Activated CD4-positive, alpha-beta memory T cell treated with anti-CD3 and anti-CD28 coated beads for 36 hours (primary cell): ENCODE data around the gene PDSS1. TPM values are rescaled to one million over a fixed set of nuclear protein-coding genes. Genes with fewer than 3 reads are reported as not detected.
"Not testable (repeated sequence)": the region's sequence is repeated elsewhere in the genome, so short reads cannot be mapped to it uniquely, and the experiment has no call there.

Source experiments
- CTCF ChIA-PET: fragments of 350-600 bp; sonication (Branson Sonifier 250); formaldehyde crosslinking; loops from one replicate; lab custom pipeline; 2021; ENCODE audit warnings: antibody characterized with exemption, inconsistent platforms; lab: Charles Lee
- POLR2A ChIA-PET: fragments of 350-600 bp; sonication (Branson Sonifier 250); formaldehyde crosslinking; loops from one replicate; lab custom pipeline; 2021; ENCODE audit warnings: antibody characterized with exemption; lab: Charles Lee
- DNase-seq: peaks from one replicate; pipeline ENCODE4 v3.0.0-alpha.2; 2020
- H3K27ac Mint-ChIP-seq: one replicate; pipeline ENCODE4 v1.8.0; 2021; ENCODE audit warnings: mixed read lengths
- H3K27me3 Mint-ChIP-seq: one replicate; pipeline ENCODE4 v1.8.0; 2021; ENCODE audit warnings: mixed read lengths
- H3K36me3 Mint-ChIP-seq: one replicate; pipeline ENCODE4 v1.8.0; 2021; ENCODE audit warnings: mixed read lengths
- H3K4me1 Mint-ChIP-seq: one replicate; pipeline ENCODE4 v1.8.0; 2021; ENCODE audit warnings: low read depth, mixed read lengths
- H3K4me3 Mint-ChIP-seq: one replicate; pipeline ENCODE4 v1.8.0; 2021; ENCODE audit warnings: mild to moderate bottlenecking, mixed read lengths
- H3K9me3 Mint-ChIP-seq: one replicate; pipeline ENCODE4 v1.8.0; 2021; ENCODE audit warnings: mixed read lengths
- intact Hi-C: fragments of 100-400 bp; cut with micrococcal nuclease; formaldehyde crosslinking; loops from one replicate; pipeline ENCODE4 v1.15.1; 2023
- total RNA-seq, 2 experiments: library from RNA; stranded (reverse); gene quantifications; one replicate each; pipeline ENCODE4 v1.2.3, GENCODE V29; 2021

PDSS1 gene
- total RNA-seq: 10 to 100 TPM; 12.9 to 15.4 TPM

- peaks cover 23% of the 10 kb centered on the region for H3K36me3 Mint-ChIP-seq
- DNase-seq: peak; percentile 75
- H3K9me3 Mint-ChIP-seq: no peaks in the 10 kb centered on the region
- intact Hi-C loops: loop anchor here (1.0 to 5.0 kb wide), 6 partner anchors 39 to 545 kb away; partner anchors contain the start of genes ACBD5, MASTL and YME1L1
- CTCF ChIA-PET: interaction anchor here (1.0 to 1.5 kb wide), 4 partner anchors 29 to 362 kb away, joined by 3 to 5 read pairs (median 4); partner anchors contain the start of gene ABI1
- peaks cover 25% of the 10 kb centered on the region for H3K4me1 Mint-ChIP-seq
- H3K27ac Mint-ChIP-seq: peak within 1 kb of the TSS; percentile 92
- POLR2A ChIA-PET: interaction anchor here (0.7 to 1.5 kb wide), 4 partner anchors 38 to 163 kb away, joined by 3 to 4 read pairs (median 4); partner anchors contain the start of gene ABI1
- H3K27me3 Mint-ChIP-seq: no peaks in the 10 kb centered on the region
- peak within 1 kb of the TSS; percentile 99 for H3K4me3 Mint-ChIP-seq
These were observed at the start of gene PDSS1 for GRCh38 chr10:26697163-26697921. PDSS1 (plus strand) TSS chr10:26697701; CDS start chr10:26697712, 11 bp downstream.

- H3K9me3 Mint-ChIP-seq, POLR2A ChIA-PET, H3K36me3 Mint-ChIP-seq, DNase-seq, H3K4me1 Mint-ChIP-seq, H3K27ac Mint-ChIP-seq, H3K4me3 Mint-ChIP-seq, H3K27me3 Mint-ChIP-seq, intact Hi-C loops: not testable (repeated sequence)
- CTCF ChIA-PET: interaction anchor here (0.6 kb wide), 1 partner anchor 13 kb away, joined by 3 read pairs; no protein-coding TSS in a partner anchor
These were observed 49.3 kb upstream of the PDSS1 start for GRCh38 chr10:26648245-26648636.

GRCh38 chr10:26650406-26650805 lies 47.1 kb upstream of the PDSS1 start:
- Mint-ChIP-seq H3K4me1 (no peaks in the 10 kb centered on the region), H3K36me3 (no peaks in the 10 kb centered on the region), H3K27me3 (peaks cover 4% of the 10 kb centered on the region), H3K27ac (no peak overlapping the region), H3K4me3 (no peak overlapping the region), H3K9me3 (no peaks in the 10 kb centered on the region)
- CTCF ChIA-PET: interaction anchor here (1.3 kb wide), 1 partner anchor 76 kb away, joined by 3 read pairs; no protein-coding TSS in a partner anchor
- DNase-seq: no peak
- intact Hi-C loops: no loop called here
- POLR2A ChIA-PET: no interaction called here

- CTCF ChIA-PET: interaction anchor here (0.7 kb wide), 1 partner anchor 29 kb away, joined by 4 read pairs; no protein-coding TSS in a partner anchor
- DNase-seq, H3K27ac Mint-ChIP-seq, H3K4me1 Mint-ChIP-seq, H3K9me3 Mint-ChIP-seq, POLR2A ChIA-PET, H3K27me3 Mint-ChIP-seq, intact Hi-C loops, H3K36me3 Mint-ChIP-seq, H3K4me3 Mint-ChIP-seq: not testable (repeated sequence)
These were observed 46.0 kb upstream of the PDSS1 start for GRCh38 chr10:26651476-26651875.

GRCh38 chr10:26653004-26653403 lies 44.5 kb upstream of the PDSS1 start:
- H3K4me1 Mint-ChIP-seq: no peaks in the 10 kb centered on the region
- intact Hi-C loops: no loop called here
- DNase-seq: no peak
- no peaks in the 10 kb centered on the region for H3K9me3 Mint-ChIP-seq
- H3K36me3 Mint-ChIP-seq: no peaks in the 10 kb centered on the region
- no peak overlapping the region for H3K4me3 Mint-ChIP-seq
- H3K27ac Mint-ChIP-seq: no peak overlapping the region
- ChIA-PET CTCF (no interaction called here), POLR2A (no interaction called here)
- peaks cover 5% of the 10 kb centered on the region for H3K27me3 Mint-ChIP-seq

GRCh38 chr10:26655746-26656145 lies 41.8 kb upstream of the PDSS1 start:
- Mint-ChIP-seq H3K4me3 (no peak overlapping the region), H3K4me1 (no peaks in the 10 kb centered on the region), H3K27me3 (peaks cover 5% of the 10 kb centered on the region), H3K27ac (no peak overlapping the region), H3K36me3 (no peaks in the 10 kb centered on the region), H3K9me3 (no peaks in the 10 kb centered on the region)
- no peak for DNase-seq
- CTCF ChIA-PET: no interaction called here
- POLR2A ChIA-PET: no interaction called here
- intact Hi-C loops: no loop called here

- ChIA-PET CTCF (no interaction called here), POLR2A (no interaction called here)
- intact Hi-C loops: no loop called here
- Mint-ChIP-seq H3K27ac (no peak overlapping the region), H3K9me3 (peaks cover 3% of the 10 kb centered on the region), H3K27me3 (peaks cover 2% of the 10 kb centered on the region), H3K4me1 (no peaks in the 10 kb centered on the region), H3K36me3 (no peaks in the 10 kb centered on the region), H3K4me3 (no peak overlapping the region)
- DNase-seq: no peak
These were observed 34.6 kb upstream of the PDSS1 start for GRCh38 chr10:26662864-26663263.

- no peaks in the 10 kb centered on the region for H3K4me1 Mint-ChIP-seq
- intact Hi-C loops: no loop called here
- no peak for DNase-seq
- ChIA-PET CTCF (interaction anchor here (1.0 kb wide), 1 partner anchor 59 kb away, joined by 3 read pairs; no protein-coding TSS in a partner anchor), POLR2A (no interaction called here)
- H3K9me3 Mint-ChIP-seq: peaks cover 3% of the 10 kb centered on the region
- H3K27me3 Mint-ChIP-seq: no peaks in the 10 kb centered on the region
- no peak overlapping the region for H3K27ac Mint-ChIP-seq
- H3K4me3 Mint-ChIP-seq: no peak overlapping the region
- no peaks in the 10 kb centered on the region for H3K36me3 Mint-ChIP-seq
These were observed 32.1 kb upstream of the PDSS1 start for GRCh38 chr10:26665080-26666048.

- intact Hi-C loops: no loop called here
- no peaks in the 10 kb centered on the region for H3K27me3 Mint-ChIP-seq
- POLR2A ChIA-PET: no interaction called here
- no peak overlapping the region for H3K4me3 Mint-ChIP-seq
- H3K9me3 Mint-ChIP-seq: no peaks in the 10 kb centered on the region
- DNase-seq: no peak
- CTCF ChIA-PET: no interaction called here
- no peak overlapping the region for H3K27ac Mint-ChIP-seq
- H3K36me3 Mint-ChIP-seq: no peaks in the 10 kb centered on the region
- no peaks in the 10 kb centered on the region for H3K4me1 Mint-ChIP-seq
These were observed 21.6 kb upstream of the PDSS1 start for GRCh38 chr10:26675873-26676257.

GRCh38 chr10:26679588-26679987 lies 17.9 kb upstream of the PDSS1 start:
- Mint-ChIP-seq H3K4me3 (no peak overlapping the region), H3K36me3 (no peaks in the 10 kb centered on the region), H3K9me3 (no peaks in the 10 kb centered on the region), H3K27ac (no peak overlapping the region), H3K27me3 (no peaks in the 10 kb centered on the region), H3K4me1 (peaks cover 17% of the 10 kb centered on the region)
- ChIA-PET POLR2A (no interaction called here), CTCF (interaction anchor here (2.4 kb wide), 1 partner anchor 47 kb away, joined by 7 read pairs; no protein-coding TSS in a partner anchor)
- intact Hi-C loops: no loop called here
- DNase-seq: no peak

GRCh38 chr10:26681076-26681475 lies 16.4 kb upstream of the PDSS1 start:
- ChIA-PET POLR2A (no interaction called here), CTCF (no interaction called here)
- intact Hi-C loops: loop anchor here (5.0 kb wide), 1 partner anchor 344 kb away; no protein-coding TSS in a partner anchor
- H3K4me1 Mint-ChIP-seq: peaks cover 19% of the 10 kb centered on the region
- no peak for DNase-seq
- no peaks in the 10 kb centered on the region for H3K9me3 Mint-ChIP-seq
- no peaks in the 10 kb centered on the region for H3K36me3 Mint-ChIP-seq
- H3K27ac Mint-ChIP-seq: no peak overlapping the region
- H3K4me3 Mint-ChIP-seq: no peak overlapping the region
- peaks cover 2% of the 10 kb centered on the region for H3K27me3 Mint-ChIP-seq

- H3K27ac Mint-ChIP-seq, H3K4me3 Mint-ChIP-seq, POLR2A ChIA-PET, H3K36me3 Mint-ChIP-seq, H3K27me3 Mint-ChIP-seq, DNase-seq, H3K9me3 Mint-ChIP-seq: not testable (repeated sequence)
- intact Hi-C loops: loop anchor here (5.0 kb wide), 1 partner anchor 345 kb away; no protein-coding TSS in a partner anchor
- CTCF ChIA-PET: interaction anchor here (0.7 to 1.2 kb wide), 2 partner anchors 44 to 199 kb away, joined by 3 to 4 read pairs; no protein-coding TSS in a partner anchor
- peaks cover 19% of the 10 kb centered on the region for H3K4me1 Mint-ChIP-seq
These were observed 15.5 kb upstream of the PDSS1 start for GRCh38 chr10:26681971-26682370.
